ENCODE data around the gene BMPR1B. TPM values are rescaled to one million over a fixed set of nuclear protein-coding genes. Genes with fewer than 3 reads are reported as not detected.

Gene BMPR1B
- total RNA-seq, 3 donors from 2014 or later (not counting 1 experiment from before 2014, with no cell fraction given), result 0.25 TPM; not detected in 2

GRCh38 chr4:95091272-95091671 lies 333.5 kb downstream of the BMPR1B start:
- Histone ChIP-seq H3K9me3 (ENCODE audit: control insufficient read depth, insufficient read depth, low read length) (no peaks in the 10 kb centered on the region), H3K36me3 (ENCODE audit: control insufficient read depth, insufficient read depth, low read length) (no peaks in the 10 kb centered on the region), H3K27ac (ENCODE audit: low read length) (no peak overlapping the region), H3K4me1 (ENCODE audit: control insufficient read depth, insufficient read depth, low read length) (no peaks in the 10 kb centered on the region), H3K27me3 (ENCODE audit: control insufficient read depth, insufficient read depth, low read length) (no peaks in the 10 kb centered on the region), H3K4me3 (ENCODE audit: low read length) (no peak overlapping the region)
- TF ChIP-seq CTCF (IDR thresholded peaks at IDR 0.05), result no peak
- DNase-seq (no peak), ATAC-seq (no peak)
- WGBS (ENCODE audit: insufficient coverage), result 45% methylated on average over 2 of the region's 3 CpGs
- Mint-ChIP-seq H3K4me3 (no peak overlapping the region), H3K36me3 (no peaks in the 10 kb centered on the region), H3K9me3 (no peaks in the 10 kb centered on the region), H3K4me1 (no peaks in the 10 kb centered on the region), H3K27ac (no peak overlapping the region), H3K27me3 (ENCODE audit: low read depth in 2 of 2) (no peaks in the 10 kb centered on the region)
- intact Hi-C loops (cut with micrococcal nuclease), result no loop called here

- intact Hi-C loops (cut with micrococcal nuclease), result no loop called here
- Mint-ChIP-seq H3K27me3 (ENCODE audit: low read depth in 2 of 2) (no peaks in the 10 kb centered on the region), H3K9me3 (no peaks in the 10 kb centered on the region)
Observed at GRCh38 chr4:95092766-95093165, 335.0 kb downstream of the BMPR1B start.

GRCh38 chr4:95093460-95093859 lies 335.7 kb downstream of the BMPR1B start:
- Mint-ChIP-seq H3K9me3 (no peaks in the 10 kb centered on the region), H3K27me3 (ENCODE audit: low read depth in 2 of 2) (no peaks in the 10 kb centered on the region), H3K4me3 (no peak overlapping the region), H3K36me3 (no peaks in the 10 kb centered on the region), H3K27ac (no peak overlapping the region), H3K4me1 (no peaks in the 10 kb centered on the region)
- Histone ChIP-seq H3K36me3 (ENCODE audit: control insufficient read depth, insufficient read depth, low read length) (no peaks in the 10 kb centered on the region), H3K9me3 (ENCODE audit: control insufficient read depth, insufficient read depth, low read length) (no peaks in the 10 kb centered on the region), H3K27ac (ENCODE audit: low read length) (no peak overlapping the region), H3K4me1 (ENCODE audit: control insufficient read depth, insufficient read depth, low read length) (no peaks in the 10 kb centered on the region), H3K27me3 (ENCODE audit: control insufficient read depth, insufficient read depth, low read length) (no peaks in the 10 kb centered on the region), H3K4me3 (ENCODE audit: low read length) (no peak overlapping the region)
- TF ChIP-seq CTCF (IDR thresholded peaks at IDR 0.05), result no peak
- DNase-seq, result no peak
- no peak for ATAC-seq
- 100% methylated on average over 2 of the region's 2 CpGs for WGBS (ENCODE audit: insufficient coverage)
- intact Hi-C loops (cut with micrococcal nuclease), result no loop called here

More at GRCh38 chr4:95092766-95093165, 335.0 kb downstream of the BMPR1B start:
- H3K4me1 ChIP-seq (ENCODE audit: control insufficient read depth, insufficient read depth, low read length), result no peaks in the 10 kb centered on the region
- H3K9me3 ChIP-seq (ENCODE audit: control insufficient read depth, insufficient read depth, low read length), result no peaks in the 10 kb centered on the region
- no peaks in the 10 kb centered on the region for H3K36me3 ChIP-seq (ENCODE audit: control insufficient read depth, insufficient read depth, low read length)
- 12% methylated on average over 2 of the region's 3 CpGs for WGBS (ENCODE audit: insufficient coverage)
- no peaks in the 10 kb centered on the region for H3K27me3 ChIP-seq (ENCODE audit: control insufficient read depth, insufficient read depth, low read length)
- no peak for TF ChIP-seq CTCF (IDR thresholded peaks at IDR 0.05)
- no peak overlapping the region for H3K4me3 Mint-ChIP-seq
- no peaks in the 10 kb centered on the region for H3K4me1 Mint-ChIP-seq
- no peak overlapping the region for H3K27ac ChIP-seq (ENCODE audit: low read length)
- H3K27ac Mint-ChIP-seq, result no peak overlapping the region
- no peaks in the 10 kb centered on the region for H3K36me3 Mint-ChIP-seq
- DNase-seq (peak in 1 of 2 donors; percentile 12), ATAC-seq (no peak)
- no peak overlapping the region for H3K4me3 ChIP-seq (ENCODE audit: low read length)

Measured in natural killer cell (primary cell).